Upper lobe of left lung (tissue), 6 donors: ENCODE results near the gene TRIM66. TPM values are rescaled to one million over a fixed set of nuclear protein-coding genes. Genes with fewer than 3 reads are reported as not detected.
A peak's percentile ranks its signal among the peaks of the same experiment; 100 is the strongest.

ENCODE experiments used
- ATAC-seq, 2 donors: fragments of 200-7000 bp; cut with Tn5 transposase; one replicate each; pipeline ENCODE4 v1.9.1; 2022; ENCODE audit warnings: mild to moderate bottlenecking in 2 of 2, moderate library complexity in 2 of 2; ENCODE audit not compliant: low FRiP score in 2 of 2
- DNase-seq, 2 donors: peaks; one replicate each; pipeline ENCODE4 v3.0.0-alpha.2; 2019 to 2020
- H3K27ac ChIP-seq, 4 donors: fragments of 200-600 bp; sonication (generic); one replicate each; pipeline ENCODE4 v1.5.1; 2016 to 2019
- H3K27me3 ChIP-seq, 4 donors: fragments of 200-600 bp; sonication (generic); one replicate each; pipeline ENCODE4 v1.5.1; 2017 to 2019
- H3K36me3 ChIP-seq, 4 donors: fragments of 200-600 bp; sonication (generic); one replicate each; pipeline ENCODE4 v1.5.1; 2016 to 2019
- H3K4me1 ChIP-seq, 4 donors: fragments of 200-600 bp; sonication (generic); one replicate each; pipeline ENCODE4 v1.5.1; 2018 to 2019
- H3K4me3 ChIP-seq, 4 donors: fragments of 200-600 bp; sonication (generic); one replicate each; pipeline ENCODE4 v1.5.1; 2017 to 2019; ENCODE audit warnings: mild to moderate bottlenecking in 2 of 4, moderate library complexity in 1 of 4
- H3K9me3 ChIP-seq, 4 donors: fragments of 200-600 bp; sonication (generic); one replicate each; pipeline ENCODE4 v1.5.1; 2018 to 2019
- CTCF ChIP-seq, 6 experiments: fragments of 450-650 bp in 4 of 6; fragments of 200-600 bp in 2 of 6; sonication (generic) in 2 of 6; IDR thresholded peaks; one replicate each; pipeline ENCODE4 v1.5.1; 2016 to 2019; ENCODE audit warnings: antibody characterized with exemption in 6 of 6
- EP300 ChIP-seq, 4 donors: sonication (generic); formaldehyde crosslinking; IDR thresholded peaks; one replicate each; pipeline ENCODE4 v1.5.1; 2017; ENCODE audit warnings: antibody characterized with exemption in 4 of 4, control low read depth in 2 of 4
- POLR2A ChIP-seq, 4 donors: fragments of 450-650 bp; IDR thresholded peaks; one replicate each; pipeline ENCODE4 v1.5.1; 2016 to 2017; ENCODE audit warnings: antibody characterized with exemption in 4 of 4, mild to moderate bottlenecking in 2 of 4
- POLR2AphosphoS5 ChIP-seq, 2 donors: sonication (generic); formaldehyde crosslinking; IDR thresholded peaks; one replicate each; pipeline ENCODE4 v1.5.1; 2017; ENCODE audit warnings: antibody characterized with exemption in 2 of 2
- WGBS, 2 donors: methylation state at CpG; one replicate each; pipeline ENCODE4 v1.1.5; 2017 to 2018; 5-methylcytosine and 5-hydroxymethylcytosine counted together
- total RNA-seq, 6 donors: library from RNA; depleted of rRNA in 4 of 6; stranded (reverse); fragments of >200 nt in 4 of 6; gene quantifications; one replicate each; pipeline versions ENCODE4 v1.1.0 to v1.2.1, GENCODE V29; 2016 to 2021
- donor health status: DM: no; HTN: no; CAD: no; lungs with moderate emphysema.
- donor health status: DM: no; HTN: yes; CAD: no; lungs with severe emphysema.

TRIM66 gene
- 100 to 1,000 TPM in 1 of 6 donors, 10 to 100 TPM in 3, 1 to 10 TPM in 2; 4.9 to 126 (median 11.2) TPM for total RNA-seq

GRCh38 chr11:8682303-8683114 is at the start of gene TRIM66, which contains the start of gene RPL27A:
TRIM66 (minus strand) TSS chr11:8682665; CDS start chr11:8672274, 10,391 bp downstream.
RPL27A (plus strand) TSS chr11:8682792; CDS start chr11:8682814, 22 bp downstream.
- H3K36me3 ChIP-seq = peaks cover 13 to 37% (median 23%) of the 10 kb centered on the region in 4 donors
- peaks cover 20 to 25% (median 23%) of the 10 kb centered on the region in 4 donors for H3K4me1 ChIP-seq
- peak; percentile 96 to 100 for DNase-seq
- no peaks in the 10 kb centered on the region for H3K9me3 ChIP-seq
- peak; percentile 98 to 99 for ATAC-seq
- TF ChIP-seq POLR2AphosphoS5 (IDR thresholded peaks at IDR 0.05) (peak; percentile 98 to 100), CTCF (IDR thresholded peaks at IDR 0.05) (peak in 4 of 6 experiments; percentile 24 to 58 (median 50)), POLR2A (IDR thresholded peaks at IDR 0.05) (peak; percentile 97 to 99 (median 98)), EP300 (IDR thresholded peaks at IDR 0.05) (peak in 1 of 4 donors; percentile 42)
- H3K4me3 ChIP-seq = peak within 1 kb of the TSS; percentile 55 to 95 (median 76)
- no peaks in the 10 kb centered on the region for H3K27me3 ChIP-seq
- H3K27ac ChIP-seq = peak within 1 kb of the TSS; percentile 87 to 97 (median 94)
- 0 to 1% methylated on average over 19 to 52 of the region's 67 CpGs for WGBS, 2 donors

- DNase-seq = no peak
- ATAC-seq = no peak
- 80 to 88% methylated on average over 3 of the region's 3 CpGs for WGBS, 2 donors
Observed at GRCh38 chr11:8731647-8732323, 49.3 kb upstream of the TRIM66 start.

GRCh38 chr11:8730697-8731020 is 48.2 kb upstream of the TRIM66 start:
- 97 to 99% methylated on average over 16 to 23 of the region's 23 CpGs for WGBS, 2 donors
- Histone ChIP-seq H3K9me3 (no peaks in the 10 kb centered on the region), H3K36me3 (peaks cover 0 to 17% (median 15%) of the 10 kb centered on the region in 4 donors), H3K27ac (no peak overlapping the region), H3K4me3 (no peak overlapping the region), H3K4me1 (peaks cover 27 to 66% (median 35%) of the 10 kb centered on the region in 4 donors), H3K27me3 (no peaks in the 10 kb centered on the region)
- TF ChIP-seq POLR2AphosphoS5 (IDR thresholded peaks at IDR 0.05) (no peak), CTCF (IDR thresholded peaks at IDR 0.05) (no peak), POLR2A (IDR thresholded peaks at IDR 0.05) (no peak), EP300 (IDR thresholded peaks at IDR 0.05) (no peak)
- DNase-seq (no peak), ATAC-seq (no peak)

More at GRCh38 chr11:8731647-8732323, 49.3 kb upstream of the TRIM66 start:
- peak overlapping the region; percentile 8 to 75 (median 64) for H3K27ac ChIP-seq
- peaks cover 26 to 58% (median 37%) of the 10 kb centered on the region in 4 donors for H3K4me1 ChIP-seq
- no peaks in the 10 kb centered on the region for H3K9me3 ChIP-seq
- no peaks in the 10 kb centered on the region for H3K27me3 ChIP-seq
- peaks cover 0 to 17% (median 11%) of the 10 kb centered on the region in 4 donors for H3K36me3 ChIP-seq
- no peak overlapping the region for H3K4me3 ChIP-seq
- TF ChIP-seq CTCF (IDR thresholded peaks at IDR 0.05) (no peak), POLR2AphosphoS5 (IDR thresholded peaks at IDR 0.05) (no peak), POLR2A (IDR thresholded peaks at IDR 0.05) (no peak), EP300 (IDR thresholded peaks at IDR 0.05) (no peak)

- Histone ChIP-seq H3K4me3 (no peak overlapping the region), H3K4me1 (peaks cover 27 to 61% (median 32%) of the 10 kb centered on the region in 4 donors), H3K27me3 (no peaks in the 10 kb centered on the region), H3K9me3 (no peaks in the 10 kb centered on the region), H3K27ac (no peak overlapping the region), H3K36me3 (peaks cover 0 to 23% (median 17%) of the 10 kb centered on the region in 4 donors)
- WGBS, 2 donors = 91 to 95% methylated on average over 27 to 38 of the region's 38 CpGs
- TF ChIP-seq POLR2A (IDR thresholded peaks at IDR 0.05) = no peak
- DNase-seq = peak in 1 of 2 donors; percentile 76
- no peak for ATAC-seq
Observed at GRCh38 chr11:8729837-8730696, 47.6 kb upstream of the TRIM66 start.
